T-helper 1 cell (primary cell): ENCODE data around the gene AGAP1.

Experiments
- DNase-seq, 5 donors: peaks; one replicate each; pipeline ENCODE4 v3.0.0-alpha.2; 2012 to 2020

Gene AGAP1

DNA sequence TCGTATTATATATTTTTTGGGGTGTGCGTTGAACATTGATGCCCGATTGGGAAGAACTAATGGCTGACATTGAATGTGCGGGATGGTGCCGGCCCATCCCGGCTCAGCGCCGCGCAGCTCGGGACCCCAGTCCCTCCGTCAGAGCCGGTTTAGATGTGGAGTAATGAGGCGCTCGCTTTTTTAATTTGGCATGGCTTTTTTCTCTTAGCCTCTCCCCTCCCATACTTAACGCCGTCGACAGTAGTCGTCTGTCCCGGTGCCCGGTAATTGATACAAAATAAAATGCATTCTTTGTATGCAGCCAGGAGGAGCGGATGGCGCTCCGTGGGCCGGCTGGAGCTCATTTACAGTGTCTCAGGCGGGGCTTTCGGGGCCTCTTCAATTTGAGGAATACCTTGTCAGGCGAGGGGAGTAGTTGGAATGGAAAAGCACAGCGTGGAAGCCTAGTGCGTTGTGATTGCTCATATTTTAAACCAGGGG, 465.1 kb downstream of the AGAP1 start:
- no peak for DNase-seq

DNA sequence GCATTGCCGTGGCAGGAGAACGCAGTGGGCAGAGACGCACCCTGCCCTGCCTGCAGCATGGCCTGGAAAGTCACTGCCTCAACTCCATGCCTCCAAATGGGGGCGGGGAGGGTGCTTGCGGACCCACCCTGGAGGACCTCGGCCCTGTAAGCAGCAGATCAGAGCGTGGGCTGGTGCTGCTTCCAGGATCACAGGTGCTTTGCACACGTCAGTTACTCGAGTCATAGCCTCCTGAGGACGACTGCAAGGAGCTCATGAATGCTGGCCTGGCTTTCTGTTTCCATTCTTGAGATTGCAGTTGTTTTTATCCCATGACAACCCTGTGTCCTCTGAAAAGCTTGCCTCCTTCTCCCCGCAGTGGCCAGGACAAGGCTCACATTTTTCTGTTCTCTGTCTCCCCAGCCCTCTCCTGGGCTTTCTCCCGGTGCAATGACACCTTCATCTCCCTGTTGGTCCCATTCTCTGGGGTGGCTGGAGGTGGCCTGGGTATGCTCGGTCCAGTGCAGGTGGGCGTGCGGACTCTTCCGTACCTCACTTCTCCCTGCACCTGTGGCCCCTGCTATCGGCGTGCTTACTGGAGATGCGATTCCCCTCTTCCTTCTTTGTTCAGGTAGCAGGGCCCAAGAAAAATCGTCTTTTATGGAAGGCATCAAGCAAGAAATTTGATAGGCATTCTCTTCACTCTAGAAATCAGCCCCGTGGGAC, 466.3 kb downstream of the AGAP1 start:
- DNase-seq, result no peak

DNA sequence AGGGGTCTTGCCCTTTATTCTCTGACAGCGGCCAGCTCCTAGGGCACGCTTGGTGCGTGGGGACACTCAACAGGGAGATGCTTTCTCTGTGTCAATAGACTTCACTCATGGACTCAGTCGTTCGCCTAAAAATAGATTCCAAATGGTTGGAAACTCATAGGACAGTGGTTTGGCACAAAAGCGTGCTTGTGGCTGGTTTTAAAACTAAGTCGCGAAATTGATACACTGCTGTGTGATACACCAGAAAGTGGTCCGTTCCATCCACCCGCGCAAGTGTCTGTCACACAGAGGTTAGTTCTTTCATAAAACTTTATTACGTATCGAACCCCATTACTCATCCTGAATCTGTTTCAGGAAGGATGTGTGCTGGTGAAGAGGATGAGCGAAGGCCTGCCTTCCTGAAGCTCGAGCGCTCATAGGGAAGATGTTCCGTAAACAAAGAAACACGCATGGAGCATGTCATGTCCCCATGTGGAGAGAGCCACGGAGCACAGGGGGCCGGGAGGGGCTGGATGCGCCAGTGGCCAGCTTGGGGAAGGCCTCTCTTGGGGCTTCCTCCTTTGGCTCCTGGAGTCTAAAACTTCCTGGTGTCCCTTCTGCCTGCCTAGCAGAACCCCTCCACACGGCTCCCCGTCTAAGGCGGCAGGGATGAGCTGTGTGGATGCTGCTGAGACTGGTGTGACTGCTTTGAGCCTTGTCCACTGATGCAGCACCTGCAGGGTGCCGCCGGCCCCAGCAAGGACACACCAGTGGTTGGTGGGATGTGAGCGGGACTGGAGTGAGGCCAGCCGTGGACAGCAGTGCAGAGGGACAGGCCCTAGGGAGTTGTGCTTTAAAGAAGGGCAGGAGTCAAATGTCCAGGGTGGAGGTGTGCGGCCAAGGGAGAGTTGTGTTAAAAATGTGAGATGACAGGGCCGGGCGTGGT, 467.1 kb downstream of the AGAP1 start:
- DNase-seq, result no peak

DNA sequence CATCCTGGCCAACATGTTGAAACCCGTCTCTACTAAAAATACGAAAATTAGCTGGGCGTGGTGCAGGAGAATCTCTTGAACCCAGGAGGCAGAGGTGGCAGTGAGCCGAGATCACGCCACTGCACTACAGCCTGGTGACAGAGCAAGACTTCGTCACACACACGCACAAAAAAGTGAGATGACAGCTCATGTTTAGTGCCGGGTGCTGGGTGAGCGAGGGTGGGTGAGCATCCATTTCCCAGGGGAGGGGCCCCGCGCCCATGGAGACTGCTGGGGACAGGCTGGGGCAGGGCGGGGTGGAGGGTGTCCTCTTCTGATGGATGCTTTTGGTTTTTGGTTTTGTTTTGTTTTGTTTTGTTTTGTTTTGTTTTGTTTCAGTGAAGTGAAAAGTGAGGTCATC, 467.9 kb downstream of the AGAP1 start:
- no peak for DNase-seq

DNA sequence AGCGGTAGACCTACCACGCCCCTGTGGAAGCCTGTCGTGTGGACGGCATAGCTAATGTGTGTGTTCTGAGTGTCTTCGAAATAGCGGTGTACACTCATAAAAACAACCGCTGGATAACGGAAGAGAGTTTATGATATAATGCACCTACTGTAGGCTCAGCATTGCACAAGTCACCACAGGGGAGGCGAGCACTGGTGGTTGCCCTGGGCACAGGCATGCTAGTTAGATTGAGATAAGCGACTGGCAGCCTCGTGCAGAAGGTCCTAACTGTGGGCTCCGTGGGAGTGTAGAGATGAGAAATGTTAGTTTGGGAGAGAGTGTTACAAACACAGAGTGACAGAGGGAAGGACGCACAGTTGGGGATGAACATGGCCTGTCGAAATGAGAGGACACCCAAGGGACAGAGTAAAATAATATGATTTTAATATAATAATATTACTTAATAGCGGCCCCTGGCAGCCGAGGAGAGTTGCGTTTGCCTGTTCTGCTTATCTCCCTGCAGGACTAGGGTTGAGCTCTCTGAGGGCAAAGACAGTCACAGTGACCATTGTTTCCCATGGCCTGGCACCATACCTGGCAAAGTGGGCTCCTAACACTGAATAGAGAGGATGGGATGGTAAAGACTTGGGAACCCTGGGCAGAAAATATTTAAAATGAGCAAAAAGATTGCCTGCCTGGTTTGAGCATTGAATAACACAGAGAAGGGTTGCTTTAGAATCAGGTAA, 470.2 kb downstream of the AGAP1 start:
- no peak for DNase-seq

DNA sequence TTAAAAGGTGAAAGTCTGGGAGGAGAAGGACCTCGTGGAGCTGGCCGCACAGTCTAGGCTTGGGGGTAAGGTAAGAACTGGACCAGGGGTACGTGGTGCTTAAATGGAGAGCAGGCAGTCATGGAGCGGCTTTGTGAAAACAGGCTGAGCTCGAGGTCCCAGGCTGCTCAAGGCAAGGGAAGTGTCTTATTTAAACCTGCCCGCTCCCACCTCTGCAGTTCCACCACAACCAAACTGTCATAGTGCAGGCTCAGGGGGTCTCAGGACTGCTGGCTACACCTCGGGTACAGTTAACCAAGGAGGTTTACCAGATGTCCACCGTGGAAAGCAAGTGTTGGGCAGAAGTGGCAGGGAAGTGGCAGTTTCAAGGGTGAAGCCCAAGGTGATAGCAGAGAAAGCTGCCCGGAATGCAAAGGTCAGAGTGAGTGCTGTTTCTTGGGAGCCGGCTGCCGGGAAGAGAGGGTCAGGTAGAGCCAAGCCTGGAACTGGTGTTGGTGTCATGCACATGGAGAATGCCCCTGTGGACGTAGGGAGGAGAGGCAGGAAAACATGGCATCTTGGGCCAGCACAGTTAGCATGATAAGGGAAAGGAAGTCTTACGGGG, 471.0 kb downstream of the AGAP1 start:
- DNase-seq, result no peak

DNA sequence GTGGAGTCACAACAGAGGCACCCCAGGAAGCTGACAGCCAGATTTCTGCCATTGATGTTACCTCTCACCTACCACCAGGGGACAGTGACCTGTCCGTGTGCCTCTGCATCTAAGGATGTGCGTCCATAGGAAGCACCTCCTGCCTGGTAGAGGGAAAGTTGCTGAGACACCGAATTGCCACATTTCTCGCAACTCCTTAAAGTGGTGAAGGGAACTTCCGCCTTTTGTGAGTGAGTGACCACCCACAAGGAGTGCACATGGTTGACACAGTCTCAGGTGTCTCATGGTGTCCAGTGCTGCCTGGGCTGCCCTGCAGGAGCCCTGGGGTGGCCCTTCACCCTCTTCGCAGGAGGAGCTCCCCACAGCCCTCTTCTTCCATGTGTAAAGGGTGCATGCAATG, 472.6 kb downstream of the AGAP1 start:
- no peak for DNase-seq

DNA sequence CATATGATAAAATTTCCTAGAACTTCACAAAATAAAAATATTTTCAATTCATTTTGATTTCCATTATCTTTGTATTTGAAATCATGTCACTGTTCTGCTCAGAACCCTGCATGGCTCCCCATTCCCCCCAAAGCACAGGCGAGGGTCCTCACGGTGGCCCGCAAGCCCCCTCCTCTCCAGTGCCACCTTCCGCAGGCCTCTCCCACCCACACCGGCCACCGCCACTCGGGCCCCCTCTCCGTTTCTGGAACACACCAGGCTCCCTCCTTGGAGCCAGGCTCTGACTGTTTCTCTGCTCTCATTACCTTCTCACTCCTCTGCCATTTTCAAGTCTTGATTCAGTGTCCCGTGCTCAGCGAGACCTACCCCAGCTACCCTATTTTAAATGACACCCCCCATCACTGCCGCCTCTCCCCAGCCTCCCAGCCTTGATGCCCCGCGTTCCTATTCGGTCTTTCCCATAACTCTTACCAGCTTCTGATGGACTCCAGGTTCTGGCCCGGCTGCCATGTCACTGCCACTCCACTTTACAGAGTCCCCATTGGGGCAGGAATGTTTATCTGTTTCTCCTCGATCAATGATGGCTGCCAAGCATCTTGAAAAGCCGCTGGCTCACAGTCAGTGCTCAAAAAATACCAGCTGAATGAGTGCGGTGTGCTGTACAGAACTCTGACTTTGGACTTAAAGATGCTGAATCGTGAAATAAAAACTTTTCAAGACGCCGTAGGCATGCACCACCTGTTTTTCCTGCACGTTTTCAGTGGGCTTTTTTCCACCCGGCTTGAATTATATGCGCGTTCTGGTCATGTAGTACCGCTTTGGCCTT, 473.3 kb downstream of the AGAP1 start:
- no peak for DNase-seq

DNA sequence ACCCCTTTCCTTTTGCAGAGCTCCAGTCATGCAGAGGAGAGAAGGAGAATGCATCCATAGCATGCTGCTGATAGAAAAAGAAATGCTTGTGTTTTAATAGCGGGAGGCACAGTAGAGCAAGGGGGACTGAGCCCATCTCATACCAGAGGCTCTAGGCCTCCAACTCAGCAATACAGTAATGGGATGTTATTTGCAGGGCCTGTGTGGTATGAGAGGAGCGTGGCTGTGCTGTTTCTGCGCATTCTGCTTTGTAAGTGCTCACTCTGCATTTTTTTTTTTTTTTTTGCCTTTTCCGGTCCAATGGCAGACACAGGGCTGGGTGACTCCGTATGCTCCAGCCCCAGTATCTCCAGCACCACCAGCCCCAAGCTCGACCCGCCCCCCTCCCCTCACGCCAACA, 474.3 kb downstream of the AGAP1 start:
- DNase-seq, result no peak

DNA sequence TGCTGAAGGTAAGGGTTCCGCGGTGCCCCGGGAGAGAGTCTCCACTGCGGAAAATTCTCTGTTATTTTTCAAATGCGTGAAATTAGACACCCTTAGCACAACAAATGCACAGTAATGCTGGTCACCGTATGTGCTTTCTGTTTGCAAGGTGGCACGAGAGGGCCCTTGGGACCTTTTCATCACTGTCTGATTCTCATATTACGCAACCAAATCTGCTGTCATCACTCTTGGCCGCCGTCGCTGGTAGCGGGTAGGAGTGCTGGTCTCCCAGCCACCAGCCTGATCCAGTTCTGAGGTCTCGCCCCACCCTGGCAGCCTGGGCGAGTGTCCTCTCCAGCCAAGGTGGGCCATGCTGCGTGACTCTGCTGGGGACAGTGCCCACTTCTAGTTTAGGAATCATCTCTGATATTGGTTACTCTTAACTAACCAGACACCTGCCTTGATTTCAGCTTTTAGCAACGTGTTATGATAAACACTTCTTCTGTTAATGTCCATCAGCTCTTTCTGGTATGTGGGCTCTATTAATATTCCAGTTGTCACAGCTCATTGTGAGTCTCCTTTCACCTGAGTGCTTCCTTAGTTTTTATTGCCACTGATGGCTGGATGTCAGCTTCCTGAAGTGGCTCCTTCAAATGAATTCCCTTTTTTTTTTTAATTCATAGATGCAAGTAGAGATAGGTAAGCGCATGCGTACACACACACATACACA, 474.9 kb downstream of the AGAP1 start:
- no peak for DNase-seq

DNA sequence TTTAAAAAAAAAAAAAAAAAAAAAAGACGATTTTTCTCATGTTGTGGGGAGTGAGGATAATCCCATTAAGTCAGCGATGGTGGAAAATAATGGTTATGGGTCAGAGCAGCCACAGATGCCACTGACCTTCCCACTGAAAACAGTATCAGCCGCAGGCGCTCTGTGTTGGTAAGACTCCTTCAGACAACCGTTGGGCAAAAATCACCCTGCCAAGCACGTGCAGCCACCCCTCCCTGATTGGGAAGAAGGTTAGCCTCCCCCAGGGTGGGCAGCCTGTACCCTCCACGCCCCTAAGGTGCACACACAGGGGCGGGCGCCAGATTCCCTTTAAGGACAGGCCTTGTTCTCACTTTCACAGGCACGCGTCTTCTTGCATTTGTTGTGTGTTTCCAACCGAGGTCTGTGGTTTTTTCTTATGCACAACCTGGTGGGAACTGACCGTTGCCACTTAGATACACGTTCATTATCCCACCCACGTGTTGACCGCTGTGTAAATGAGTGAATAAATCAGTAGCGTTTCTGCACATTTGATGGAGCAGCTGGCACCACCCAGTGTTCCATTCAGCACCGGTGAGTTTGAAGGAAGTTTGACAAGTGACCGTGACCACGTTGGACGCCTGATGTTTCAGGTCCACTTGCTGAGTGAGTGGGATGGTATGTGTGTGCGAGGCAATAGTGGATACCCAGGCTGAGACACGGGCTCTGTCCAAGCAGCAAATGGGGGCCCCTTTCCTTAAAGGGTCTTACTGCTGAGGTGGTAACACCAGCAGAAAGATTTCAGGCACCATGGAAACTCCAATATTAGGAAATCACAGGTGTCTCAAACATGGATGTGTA, 476.6 kb downstream of the AGAP1 start:
- no peak for DNase-seq

DNA sequence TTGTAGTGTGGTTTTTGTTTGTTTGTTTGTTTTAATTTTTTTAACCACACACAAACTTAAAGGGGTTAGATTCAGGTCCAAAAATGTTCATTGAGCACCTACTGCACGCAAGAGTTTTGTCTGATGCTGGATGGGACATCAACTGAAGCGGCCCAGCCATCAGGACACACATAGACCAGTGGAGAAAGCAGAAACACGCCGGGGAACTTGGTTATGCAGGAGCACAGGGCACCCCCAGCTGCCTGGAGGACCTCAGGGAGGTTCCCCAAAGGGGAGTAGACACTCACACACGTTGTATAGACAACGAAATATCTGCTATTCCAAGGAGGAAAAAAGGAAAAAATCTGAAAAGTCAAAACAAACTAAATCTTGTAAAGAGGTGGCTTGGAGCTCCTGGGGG, 482.7 kb downstream of the AGAP1 start:
- DNase-seq, result no peak

DNA sequence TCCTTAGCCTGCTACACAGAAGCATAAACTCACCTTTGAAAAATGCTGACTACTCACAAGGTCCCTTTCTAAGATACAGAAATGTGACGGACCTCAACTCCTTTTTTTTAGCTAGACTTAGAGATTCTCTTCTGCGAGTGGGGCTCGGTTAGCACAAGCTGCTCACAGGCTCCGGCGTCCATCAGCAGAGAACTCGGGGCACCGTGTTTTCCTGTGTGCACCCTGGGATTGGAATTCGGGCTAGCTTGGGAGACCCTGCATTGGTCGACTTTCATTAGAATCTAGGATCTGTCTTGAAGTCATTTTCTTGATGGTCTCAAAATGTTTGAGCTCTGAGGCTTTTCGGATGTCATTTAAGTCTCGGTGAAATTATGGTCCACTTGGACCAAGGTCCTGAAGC, 483.1 kb downstream of the AGAP1 start:
- DNase-seq, result no peak

DNA sequence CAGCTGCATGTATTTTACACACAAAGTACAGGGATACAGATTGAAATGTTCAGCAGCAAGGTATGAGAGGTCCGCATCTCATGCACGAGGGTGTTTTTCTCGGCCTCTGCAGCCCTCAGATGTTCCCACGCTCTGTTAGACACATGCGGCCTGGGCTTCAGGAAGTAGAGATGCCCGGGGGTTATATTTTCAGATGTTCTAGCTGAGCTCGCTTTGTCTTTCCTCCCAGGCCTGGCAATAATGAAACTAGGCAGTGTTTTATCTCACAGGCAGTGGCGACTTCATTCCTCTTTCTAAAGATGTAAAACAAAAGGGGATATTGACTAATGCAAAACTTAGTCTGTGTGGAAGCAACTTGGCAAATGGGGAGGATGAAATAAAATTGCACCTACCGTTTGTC, 483.6 kb downstream of the AGAP1 start:
- no peak for DNase-seq

DNA sequence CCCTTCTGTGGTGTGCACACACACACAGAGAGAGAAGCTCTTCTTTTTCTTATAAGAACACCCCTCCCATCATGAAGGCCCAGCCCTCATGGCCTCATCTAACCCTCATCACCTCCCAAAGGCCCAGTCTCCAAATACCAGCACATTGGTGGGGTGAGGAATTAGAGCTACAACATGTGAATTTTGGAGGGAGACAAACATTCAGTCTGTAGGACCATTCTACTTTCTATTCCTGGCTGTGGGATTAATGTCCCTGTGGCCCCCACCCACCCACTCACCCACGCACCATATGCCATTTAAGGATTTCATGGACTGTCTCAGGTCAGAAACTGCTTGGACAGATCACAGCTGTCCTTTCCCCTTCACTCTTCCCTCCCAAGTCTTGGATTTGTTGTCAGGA, 484.2 kb downstream of the AGAP1 start:
- no peak for DNase-seq

DNA sequence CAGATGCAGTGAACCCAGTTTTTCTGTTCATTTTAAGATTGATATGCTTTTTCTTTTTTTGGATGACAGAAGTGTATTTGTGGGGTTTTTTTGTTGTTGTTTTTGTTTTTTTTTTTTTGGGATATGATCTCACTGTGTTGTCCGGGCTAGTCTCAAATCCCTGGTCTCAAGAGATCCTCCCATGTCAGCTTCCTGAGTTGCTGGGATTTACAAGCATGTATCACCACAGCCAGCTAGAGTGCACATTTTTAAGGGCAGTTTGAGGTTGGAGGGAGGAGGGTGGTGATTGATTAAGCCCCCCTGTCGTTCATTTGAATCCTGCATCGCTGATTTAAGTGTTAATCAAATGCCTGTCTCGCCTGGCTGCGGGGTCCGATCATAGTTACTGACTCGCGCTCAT, 485.2 kb downstream of the AGAP1 start:
- no peak for DNase-seq

DNA sequence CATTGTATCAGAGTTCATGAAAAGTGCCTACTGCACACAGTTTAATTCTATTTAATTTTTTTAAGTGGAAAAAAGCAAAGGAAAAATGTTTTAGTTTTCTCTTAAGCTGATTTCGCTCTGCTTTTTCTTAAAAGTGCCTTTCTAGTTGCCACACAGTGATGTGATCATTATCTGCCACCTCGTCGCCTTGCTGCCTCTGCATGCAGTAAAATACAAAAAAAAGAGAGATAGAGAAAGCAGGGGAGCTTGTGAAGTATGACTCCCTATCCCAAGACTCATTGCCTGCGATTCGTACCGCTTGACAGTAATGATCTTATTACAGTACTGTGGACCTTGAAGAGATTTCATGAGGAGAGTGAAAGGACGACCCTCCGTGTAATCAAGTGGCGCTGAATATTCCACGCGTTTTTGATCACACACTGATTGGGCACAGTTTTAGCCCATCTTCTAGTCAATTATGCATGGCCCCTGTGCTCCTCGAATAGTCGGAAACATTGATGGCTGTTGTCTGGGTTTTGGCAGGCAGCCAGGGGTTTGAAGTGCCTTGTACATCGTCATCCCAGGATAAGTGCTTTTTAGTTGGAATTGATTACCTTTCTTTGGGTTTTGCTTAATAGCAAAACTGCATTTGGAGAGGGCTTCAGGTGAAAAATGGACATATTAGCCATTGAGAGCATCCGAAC, 486.1 kb downstream of the AGAP1 start:
- DNase-seq, result no peak

DNA sequence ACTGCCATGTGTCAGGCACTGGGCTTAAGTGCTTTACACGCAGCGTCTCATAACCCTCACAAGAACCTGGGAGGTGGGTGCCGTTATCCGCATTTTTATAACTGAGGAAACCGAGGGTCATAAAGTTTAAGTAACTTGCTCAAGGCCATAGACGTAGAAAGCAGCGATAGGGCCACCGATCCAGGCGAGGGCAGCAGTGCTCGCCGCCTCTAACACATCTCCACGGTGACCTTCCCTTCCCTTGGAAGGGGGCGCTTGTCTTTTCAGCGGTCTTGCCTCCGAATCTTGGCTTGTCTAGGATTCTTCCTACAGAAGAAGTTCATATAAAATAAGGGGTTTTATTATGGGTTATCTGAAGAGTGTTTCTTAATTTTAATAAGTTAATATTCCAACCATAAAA, 487.8 kb downstream of the AGAP1 start:
- DNase-seq, result no peak

DNA sequence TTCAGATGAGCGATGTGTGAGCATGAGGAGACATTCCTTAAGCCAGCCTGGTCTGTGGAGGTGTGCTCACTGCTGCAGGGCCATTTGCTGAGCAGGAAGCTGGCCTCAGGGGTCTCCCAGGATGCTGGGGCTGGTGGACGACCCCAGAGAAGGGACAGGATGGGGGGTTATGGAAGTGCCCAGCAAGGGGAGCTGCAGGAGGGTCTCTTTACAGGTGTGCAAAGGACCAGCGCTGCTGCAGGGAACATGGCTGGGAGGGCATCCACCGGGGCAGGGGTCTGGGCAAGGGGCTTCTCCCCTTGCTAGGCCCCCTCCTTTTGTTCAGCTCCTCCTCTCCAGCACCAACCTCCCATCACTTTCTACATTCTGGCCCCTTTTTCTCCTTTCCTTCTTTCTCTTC, 489.2 kb downstream of the AGAP1 start:
- no peak for DNase-seq

DNA sequence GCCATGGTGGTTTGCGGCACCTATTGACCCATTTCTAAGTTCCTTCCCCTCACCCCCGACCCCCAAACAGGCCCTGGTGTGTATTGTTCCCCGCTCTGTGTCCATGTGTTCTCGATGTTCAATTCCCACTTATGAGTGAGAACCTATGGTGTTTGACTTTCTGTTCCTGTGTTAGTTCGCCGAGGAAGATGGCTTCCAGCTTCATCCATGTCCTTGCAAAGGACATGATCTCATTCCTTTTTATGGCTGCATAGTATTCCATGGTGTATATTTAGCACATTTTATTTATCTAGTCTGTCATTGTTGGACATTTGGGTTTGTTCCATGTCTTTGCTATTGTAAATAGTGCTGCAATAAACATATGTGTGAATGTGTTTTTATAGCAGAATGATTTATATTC, 490.7 kb downstream of the AGAP1 start:
- DNase-seq, result no peak
